NCI-H128 (cell line): Measurements from ENCODE around the gene SUGP2.

Source experiments
- DNase-seq: peaks from one replicate; lab custom pipeline; 2025; ENCODE audit not compliant: unreplicated experiment; lab: John Stamatoyannopoulos, UW

Gene SUGP2

GRCh38 chr19:19033426-19034203 is at the start of gene SUGP2, which contains the start of gene ARMC6:
SUGP2 (minus strand) TSS chr19:19033517; CDS start chr19:19031071, 2,446 bp downstream.
ARMC6 (plus strand) TSS chr19:19033603; CDS start chr19:19034210, 607 bp downstream.
- DNase-seq = peak; percentile 63

- no peak for DNase-seq
Measured at GRCh38 chr19:19081642-19082151, 48.4 kb upstream of the SUGP2 start.

GRCh38 chr19:19079571-19079970 is 46.3 kb upstream of the SUGP2 start:
- no peak for DNase-seq

- no peak for DNase-seq
Measured at GRCh38 chr19:19078801-19079200, 45.5 kb upstream of the SUGP2 start.

- no peak for DNase-seq
Measured at GRCh38 chr19:19077103-19077502, 43.8 kb upstream of the SUGP2 start.

GRCh38 chr19:19076476-19076875 is 43.2 kb upstream of the SUGP2 start:
- no peak for DNase-seq

- no peak for DNase-seq
Measured at GRCh38 chr19:19075126-19075525, 41.8 kb upstream of the SUGP2 start.

GRCh38 chr19:19074196-19074882 is 41.0 kb upstream of the SUGP2 start:
- no peak for DNase-seq

- DNase-seq = no peak
Measured at GRCh38 chr19:19071897-19072296, 38.6 kb upstream of the SUGP2 start.

- no peak for DNase-seq
Measured at GRCh38 chr19:19068659-19069654, 35.6 kb upstream of the SUGP2 start.

GRCh38 chr19:19067276-19068072 is 34.2 kb upstream of the SUGP2 start:
- no peak for DNase-seq

- DNase-seq = no peak
Measured at GRCh38 chr19:19064811-19065745, 31.8 kb upstream of the SUGP2 start.

GRCh38 chr19:19064098-19064722 is 30.9 kb upstream of the SUGP2 start:
- DNase-seq = no peak

- peak; percentile 98 for DNase-seq
Measured at GRCh38 chr19:19063183-19064097, 30.1 kb upstream of the SUGP2 start, which contains the start of gene SLC25A42. SLC25A42 (plus strand) TSS chr19:19063994; CDS start chr19:19096125, 32,131 bp downstream.

- DNase-seq = no peak
Measured at GRCh38 chr19:19062454-19063182, 29.3 kb upstream of the SUGP2 start.

GRCh38 chr19:19061506-19061905 is 28.2 kb upstream of the SUGP2 start:
- no peak for DNase-seq
